ENCODE results near the gene ENTREP1.
A peak's percentile ranks its signal among the peaks of the same experiment; 100 is the strongest.
"Not testable (repeated sequence)": the region's sequence is repeated elsewhere in the genome, so short reads cannot be mapped to it uniquely, and the experiment has no call there.

The ENTREP1 gene

DNA sequence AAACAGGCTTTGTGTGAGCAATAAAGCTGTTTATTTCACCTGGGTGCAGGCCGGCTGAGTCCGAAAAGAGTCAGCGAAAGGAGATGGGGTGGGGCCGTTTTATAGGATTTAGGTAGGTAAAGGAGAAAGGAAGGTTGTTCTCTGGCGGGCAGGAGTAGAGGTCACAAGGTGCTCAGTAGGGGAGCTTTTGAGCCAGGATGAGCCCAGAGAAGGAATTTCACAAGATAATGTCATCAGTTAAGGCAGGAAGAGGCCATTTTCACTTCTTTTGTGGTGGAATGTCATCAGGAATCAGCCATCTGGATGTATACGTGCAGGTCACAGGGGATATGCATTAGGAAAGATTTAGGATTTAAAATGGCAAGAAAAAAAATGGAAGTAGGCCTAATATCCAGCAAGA lies 84.9 kb downstream of the ENTREP1 start:
- not testable (repeated sequence) for DNase-seq (ENCODE audit: low spot score)

DNA sequence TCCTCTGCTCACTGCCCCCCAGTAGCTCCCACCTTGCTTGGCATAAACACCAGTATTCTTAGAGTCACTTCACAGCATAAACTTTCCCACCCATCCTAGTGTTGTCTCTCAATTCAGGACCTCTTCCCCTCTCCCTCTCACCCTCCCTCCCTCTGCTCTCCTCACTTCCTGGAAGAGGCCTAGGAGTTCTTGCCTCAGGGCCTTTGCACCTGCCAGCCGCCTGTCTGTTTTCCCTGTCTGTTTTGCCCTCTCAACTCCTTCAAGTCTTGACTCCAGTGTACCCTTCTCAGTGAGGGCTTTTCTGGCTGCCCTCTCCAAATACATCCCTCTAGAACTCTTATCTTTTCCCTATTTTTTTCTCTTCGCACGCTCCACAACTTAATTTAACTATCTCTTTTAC lies 86.2 kb downstream of the ENTREP1 start:
- DNase-seq (ENCODE audit: low spot score), result no peak

DNA sequence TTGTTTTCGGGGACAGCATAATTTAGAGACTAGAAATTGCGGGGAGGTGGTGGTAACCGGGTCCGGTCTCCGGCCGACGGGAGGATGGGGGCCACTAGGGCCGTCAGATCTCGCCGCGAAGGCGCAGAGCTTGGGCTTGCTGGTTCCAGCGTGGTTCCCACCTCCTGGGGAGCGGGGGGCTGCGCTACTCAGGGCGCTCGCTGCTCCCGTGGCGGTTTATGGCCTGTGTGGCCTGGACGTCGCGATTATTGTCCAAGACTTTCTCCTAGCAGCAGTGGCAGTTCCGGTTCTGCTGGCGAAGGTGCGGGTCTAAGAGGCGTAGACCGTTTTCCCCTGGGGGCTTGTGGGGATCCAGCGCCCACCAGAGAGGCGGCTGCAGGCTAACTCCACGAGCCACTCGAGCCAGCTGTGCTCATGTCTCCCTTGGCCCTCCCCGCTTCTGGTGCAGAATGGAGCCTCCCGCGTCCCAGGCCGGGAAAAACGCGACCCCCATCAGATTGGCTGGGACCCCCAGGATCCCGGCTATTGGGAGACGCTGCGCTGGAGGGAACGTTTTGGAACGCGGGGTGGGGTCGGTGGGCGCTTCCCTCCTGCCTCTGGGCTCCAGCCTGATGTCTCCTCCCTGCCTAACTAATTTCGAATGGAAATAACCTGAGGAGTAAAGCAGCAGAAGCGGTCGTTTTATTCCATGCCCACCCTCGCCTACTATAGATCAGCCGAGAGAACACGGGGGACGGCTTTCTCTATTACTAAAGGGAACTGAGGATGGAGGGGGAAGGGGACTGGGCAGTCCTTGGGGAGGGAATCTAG lies 87.1 kb downstream of the ENTREP1 start:
- DNase-seq (ENCODE audit: low spot score), result no peak

DNA sequence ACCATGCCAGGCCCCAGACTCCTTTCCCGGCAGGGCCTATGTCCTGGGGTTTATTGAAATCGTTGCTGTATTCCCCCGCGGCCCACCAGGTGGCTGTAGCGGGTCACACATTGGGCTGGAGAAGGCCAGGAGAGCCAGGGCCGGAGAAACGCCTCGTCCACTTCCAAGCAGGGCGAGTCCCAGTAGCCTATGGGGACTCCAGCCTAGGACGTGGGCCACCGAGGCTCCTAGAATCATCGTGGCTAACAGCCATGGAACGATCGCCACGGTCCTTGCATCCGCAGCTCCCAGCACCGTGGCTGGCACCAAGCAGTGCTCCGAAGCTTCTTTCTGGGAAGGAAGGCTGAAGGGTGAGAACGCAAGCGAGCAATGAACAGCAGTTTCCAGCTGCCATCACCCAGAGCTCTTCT lies 87.7 kb downstream of the ENTREP1 start:
- DNase-seq (ENCODE audit: low spot score), result peak; percentile 82

DNA sequence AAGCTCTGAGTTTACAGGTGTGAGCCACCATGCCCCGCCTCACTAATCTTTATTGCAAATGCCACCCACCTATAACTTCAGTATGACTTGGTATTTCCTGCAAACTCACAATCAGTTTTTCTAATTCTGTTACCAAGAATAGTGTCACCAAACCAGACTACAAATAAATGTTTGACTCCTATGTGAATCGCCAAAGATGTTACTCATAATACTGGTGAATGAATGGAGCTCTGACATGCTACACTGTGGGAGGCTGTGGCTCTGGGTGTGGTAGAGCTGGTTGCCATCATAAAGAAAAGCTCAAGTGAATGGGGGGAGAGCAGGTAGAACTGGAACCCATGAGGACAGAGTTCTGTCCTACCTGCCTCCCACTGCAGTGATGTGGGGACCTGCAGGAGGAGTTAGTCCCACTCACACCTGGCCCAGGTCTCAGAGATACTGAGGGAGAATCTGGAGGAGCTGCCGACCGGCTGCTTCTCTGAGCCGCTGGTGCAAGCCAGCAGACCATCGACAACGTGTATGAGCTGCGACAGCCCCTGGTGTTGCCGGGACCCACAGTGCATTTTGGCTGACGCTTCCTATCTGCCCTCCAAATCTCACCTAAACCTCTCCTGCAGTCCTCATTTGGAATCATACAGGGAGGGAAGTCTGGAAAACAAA lies 95.7 kb downstream of the ENTREP1 start:
- no peak for DNase-seq (ENCODE audit: low spot score)

DNA sequence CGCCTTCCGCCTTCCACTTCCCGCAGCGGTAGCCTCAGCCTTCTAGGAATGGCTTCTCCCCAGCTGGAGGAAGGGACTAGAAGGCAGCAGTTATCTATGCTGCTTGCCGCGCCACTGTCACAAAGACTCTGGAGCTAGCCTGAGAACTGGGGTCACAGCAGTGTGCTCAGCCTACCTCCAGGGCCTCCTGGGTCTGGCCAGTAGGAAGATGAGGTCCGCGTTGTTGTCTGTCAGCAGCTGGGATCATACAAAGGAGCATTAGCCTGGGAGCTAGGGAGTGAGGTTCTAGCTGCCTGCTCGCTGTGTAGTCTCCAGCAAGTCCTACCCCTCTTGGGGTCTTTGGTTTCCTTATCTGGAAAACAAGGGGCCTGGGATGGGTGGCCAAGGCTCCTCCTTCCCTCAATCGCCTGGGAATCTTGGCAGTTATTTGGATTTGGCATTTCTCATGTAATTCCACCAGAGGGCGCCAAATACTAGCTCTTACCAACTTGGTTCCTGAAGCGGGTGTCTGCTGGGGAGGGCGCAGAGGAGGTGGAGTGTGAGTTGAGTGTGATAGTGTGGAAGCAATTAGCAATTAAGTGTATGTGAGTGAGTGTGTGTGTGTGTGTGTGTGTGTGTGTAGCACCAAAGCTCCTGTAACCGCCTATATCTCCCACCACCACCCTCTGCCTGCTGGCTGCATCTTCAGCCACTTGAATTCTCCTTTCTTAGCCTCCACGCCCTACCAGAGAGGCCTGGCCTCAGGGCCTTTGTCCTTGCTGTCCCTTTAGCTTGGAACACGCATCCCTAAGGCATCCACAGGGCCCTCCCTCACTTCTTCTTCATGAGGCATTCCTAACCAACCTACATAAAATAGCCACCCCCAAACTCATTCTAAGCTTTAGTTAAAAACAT lies 97.1 kb downstream of the ENTREP1 start:
- DNase-seq (ENCODE audit: low spot score), result peak; percentile 78

DNA sequence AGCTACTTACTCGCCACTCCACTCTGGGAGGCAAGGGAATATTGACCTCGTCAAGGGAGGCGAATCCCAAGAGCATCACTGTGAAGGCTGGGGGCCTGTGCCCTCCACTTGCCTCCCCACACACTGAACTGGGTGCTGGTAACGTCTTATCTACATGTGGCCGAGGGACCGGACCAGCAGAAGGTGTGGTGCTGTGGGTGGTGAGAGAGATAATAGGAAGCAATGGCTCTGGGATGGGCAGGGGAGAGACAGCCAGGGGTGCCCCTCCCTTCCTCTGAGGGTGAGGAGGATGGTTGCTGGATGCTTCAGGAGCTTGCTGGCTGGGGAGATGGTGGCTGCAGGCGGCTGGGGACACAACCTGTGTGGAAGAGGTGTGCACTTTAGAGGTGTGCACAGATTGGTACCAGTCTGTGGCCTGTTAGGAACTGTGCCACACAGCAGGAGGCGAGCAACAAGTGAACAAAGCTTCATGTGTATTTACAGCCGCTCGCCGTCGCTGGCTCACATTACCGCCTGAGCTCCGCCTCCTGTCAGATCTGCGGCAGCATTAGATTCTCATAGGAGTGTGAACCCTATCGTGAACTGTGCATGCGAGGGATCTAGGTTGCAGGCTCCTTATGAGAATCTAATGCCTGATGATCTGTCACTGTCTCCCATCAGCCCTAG lies 100.3 kb downstream of the ENTREP1 start:
- no peak for DNase-seq (ENCODE audit: low spot score)

DNA sequence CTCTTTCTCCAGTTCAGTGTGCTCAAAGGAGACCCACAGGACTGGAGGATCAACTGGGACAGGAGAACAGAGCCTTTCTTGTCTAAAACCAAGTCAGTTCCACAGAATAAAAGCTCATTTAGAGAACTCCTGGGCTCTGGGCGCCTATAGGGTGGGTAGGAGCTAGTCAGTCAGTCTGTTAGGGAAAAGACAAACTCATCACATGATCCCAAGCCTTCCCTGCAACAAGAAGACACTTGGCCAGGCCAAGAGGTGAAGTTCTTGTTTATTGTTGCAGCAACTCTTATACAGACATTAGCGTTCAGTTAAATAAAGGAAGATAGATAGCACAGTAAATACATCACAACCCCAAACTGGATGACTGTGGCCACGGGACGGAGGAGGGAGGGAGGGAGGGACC lies 102.3 kb downstream of the ENTREP1 start:
- DNase-seq (ENCODE audit: low spot score), result no peak

DNA sequence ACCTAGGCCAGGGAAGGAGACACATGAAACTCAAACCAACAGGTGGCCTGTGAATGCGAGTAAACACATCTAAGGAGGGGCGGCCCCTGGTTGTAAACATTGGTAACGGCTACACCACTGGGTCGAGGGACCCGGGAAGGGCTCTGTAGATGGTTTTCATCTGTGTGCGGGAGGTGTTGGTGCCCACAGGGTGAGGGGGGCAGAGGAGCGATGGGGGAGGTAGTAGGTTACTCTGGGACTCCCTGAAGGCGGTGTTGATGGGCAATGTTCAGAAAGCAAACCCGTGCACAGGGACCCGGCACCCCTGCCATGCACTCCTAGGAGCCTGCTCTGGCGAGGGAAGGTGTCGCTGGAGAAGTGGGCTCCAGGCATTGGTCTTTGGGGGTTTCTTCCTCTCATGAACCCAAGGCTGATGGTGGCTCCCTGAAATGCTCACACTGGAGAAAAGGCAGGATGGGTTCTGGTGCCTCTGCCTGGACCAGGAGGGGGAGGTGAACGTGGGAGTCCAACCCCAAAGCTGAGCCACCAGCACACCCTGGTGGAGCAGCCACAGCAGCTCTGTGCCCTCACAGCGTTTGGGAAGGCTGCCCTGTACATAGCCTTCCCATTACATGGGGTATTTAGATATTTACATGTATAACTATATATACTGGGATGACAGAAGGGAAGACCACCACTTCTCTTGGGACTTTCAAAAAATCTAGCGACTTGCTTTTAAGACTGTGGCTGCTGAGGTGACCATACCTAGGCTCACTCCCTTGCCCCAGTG lies 103.2 kb downstream of the ENTREP1 start:
- DNase-seq (ENCODE audit: low spot score), result no peak

DNA sequence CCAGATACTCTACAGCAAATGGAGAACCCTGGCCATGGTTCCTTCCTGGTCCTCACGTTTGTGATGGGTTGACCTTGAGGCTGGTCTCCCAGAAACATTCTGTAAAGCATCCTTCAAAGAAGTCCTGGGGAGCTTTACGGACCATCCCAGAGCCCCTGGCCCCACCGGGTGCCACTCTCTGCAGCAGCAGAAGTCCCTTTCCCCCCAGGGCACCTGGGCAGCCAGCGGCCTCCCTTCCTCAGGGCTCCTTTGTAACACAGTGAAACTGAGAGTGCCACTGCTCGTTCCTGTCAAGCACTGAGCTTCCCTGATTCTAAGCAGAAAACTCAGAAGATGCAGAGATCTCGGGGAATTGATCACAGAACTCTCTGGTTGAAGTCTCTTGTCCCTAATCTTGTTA lies 104.3 kb downstream of the ENTREP1 start:
- no peak for DNase-seq (ENCODE audit: low spot score)

DNA sequence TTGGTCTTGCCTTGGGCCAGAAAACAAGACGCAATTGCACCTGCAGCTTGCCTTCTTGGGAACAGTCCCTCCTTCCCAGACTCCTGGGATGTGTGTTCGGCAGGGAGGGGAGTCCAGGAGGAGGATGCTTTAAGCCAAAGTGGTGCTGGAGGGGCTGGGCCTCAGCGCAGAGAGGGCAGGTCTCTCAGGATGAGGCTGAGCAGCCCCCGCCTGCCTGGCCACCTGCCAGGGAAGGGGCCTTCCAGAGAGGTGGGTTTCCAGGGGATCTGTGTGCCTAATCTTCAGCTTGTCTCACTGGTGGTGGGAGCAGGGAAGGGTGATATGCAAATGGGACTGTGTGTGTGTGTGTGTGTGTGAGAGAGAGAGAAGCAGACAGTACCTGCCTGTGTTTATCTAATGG lies 105.2 kb downstream of the ENTREP1 start:
- DNase-seq (ENCODE audit: low spot score), result no peak

DNA sequence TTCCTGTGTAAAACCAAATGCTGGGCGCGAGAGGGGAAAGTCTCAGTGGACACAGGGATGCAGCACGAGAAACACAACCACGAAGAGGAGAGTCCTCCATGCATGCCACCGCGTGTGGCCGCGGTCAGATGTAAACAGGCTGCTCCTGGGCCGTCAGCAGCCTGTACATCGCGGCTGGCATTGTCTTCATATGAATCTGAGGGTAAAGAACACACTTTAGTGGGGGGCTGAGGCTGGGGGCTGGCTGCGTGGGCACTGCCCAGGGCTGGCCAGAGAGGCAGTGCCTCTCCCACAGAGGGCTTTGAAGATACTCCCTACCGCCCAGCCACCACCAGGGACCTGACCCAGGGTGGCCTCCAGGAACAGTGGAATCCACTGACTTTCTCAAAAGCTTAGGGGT lies 106.2 kb downstream of the ENTREP1 start:
- DNase-seq (ENCODE audit: low spot score), result no peak

DNA sequence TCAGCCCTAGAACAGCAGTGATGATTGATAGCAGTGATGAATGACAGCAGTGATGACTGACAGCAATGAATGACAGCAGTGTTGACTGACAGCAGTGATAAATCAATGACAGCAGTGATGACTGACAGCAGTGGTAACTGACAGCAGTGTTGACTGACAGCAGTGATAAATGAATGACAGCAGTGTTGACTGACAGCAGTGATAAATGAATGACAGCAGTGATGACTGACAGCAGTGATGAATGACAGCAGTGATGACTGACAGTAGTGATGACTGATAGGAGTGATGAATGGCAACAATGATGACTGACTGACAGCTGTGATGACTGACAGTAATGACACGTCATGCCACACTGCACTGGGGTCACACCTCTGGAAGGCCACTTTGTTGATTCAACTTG lies 106.8 kb downstream of the ENTREP1 start:
- DNase-seq (ENCODE audit: low spot score), result no peak

DNA sequence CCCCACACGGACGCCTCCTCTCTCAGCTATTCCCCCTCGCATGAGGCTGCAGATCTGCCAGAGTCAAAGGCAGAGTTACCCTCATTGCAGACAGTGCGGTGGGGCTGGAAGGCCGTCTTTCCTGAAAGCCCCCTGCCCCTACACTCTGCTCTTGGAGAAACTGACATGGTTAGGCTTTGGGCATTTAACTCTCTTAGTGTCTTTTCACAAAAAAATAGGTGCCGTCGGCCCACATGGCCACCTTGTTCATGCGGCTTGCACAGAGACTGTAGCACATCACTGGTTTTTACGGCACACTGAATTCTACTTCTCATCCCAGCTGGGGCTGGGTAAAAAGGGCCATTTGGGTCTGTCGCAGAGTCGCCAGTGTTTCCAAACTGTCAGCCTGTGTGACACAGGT lies 107.6 kb downstream of the ENTREP1 start:
- DNase-seq (ENCODE audit: low spot score), result no peak

DNA sequence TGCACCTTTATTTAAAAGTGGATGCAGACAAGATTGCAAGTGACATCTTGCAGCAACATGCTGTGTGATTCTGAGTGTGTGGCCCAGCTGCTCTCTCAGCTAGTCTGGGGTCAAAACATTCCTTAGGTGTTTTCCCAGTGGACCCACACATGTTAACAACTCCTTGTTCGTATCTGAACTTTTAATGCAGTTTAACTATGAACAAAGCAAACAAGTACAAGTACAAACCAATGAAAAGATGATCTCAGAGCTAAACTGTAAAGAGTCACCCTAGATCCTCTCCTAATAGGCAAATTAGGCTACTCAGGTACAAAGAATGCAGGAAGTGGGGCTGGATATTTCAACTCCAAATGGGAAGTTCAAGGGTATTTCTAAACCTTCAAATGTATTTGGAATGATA lies 108.4 kb downstream of the ENTREP1 start:
- DNase-seq (ENCODE audit: low spot score), result no peak

DNA sequence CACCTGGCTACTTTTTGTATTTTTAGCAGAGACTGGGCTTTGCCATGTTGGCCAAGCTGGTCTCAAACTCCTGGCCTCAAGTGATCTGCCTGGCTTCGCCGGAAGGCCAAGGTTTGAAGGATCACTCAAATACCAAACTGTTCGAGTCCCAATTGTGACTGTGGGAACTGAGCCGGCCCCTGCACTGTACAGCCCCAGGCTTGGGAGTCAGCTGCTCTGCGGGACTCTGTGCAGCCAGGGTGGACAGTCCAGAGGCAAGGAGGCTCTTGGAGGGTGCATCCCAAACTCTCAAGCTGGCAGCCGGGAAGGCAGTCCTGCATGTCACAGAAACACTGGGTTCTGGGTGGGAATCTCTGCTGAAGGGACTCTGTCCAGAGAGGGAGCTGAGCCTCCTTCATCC lies 109.0 kb downstream of the ENTREP1 start:
- DNase-seq (ENCODE audit: low spot score), result no peak

DNA sequence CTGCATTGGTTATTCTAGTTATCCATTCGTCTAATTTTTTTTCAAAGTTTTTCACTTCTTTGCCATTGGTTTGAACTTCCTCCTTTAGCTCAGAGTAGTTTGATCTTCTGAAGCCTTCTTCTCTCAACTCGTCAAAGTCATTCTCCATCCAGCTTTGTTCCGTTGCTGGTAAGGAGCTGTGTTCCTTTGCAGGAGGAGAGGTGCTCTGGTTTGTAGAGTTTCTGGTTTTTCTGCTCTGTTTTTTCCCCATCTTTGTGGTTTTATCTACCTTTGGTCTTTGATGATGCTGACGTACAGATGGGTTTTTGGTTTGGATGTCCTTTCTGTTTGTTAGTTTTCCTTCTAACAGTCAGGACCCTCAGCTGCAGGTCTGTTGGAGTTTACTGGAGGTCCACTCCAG lies 114.6 kb downstream of the ENTREP1 start:
- DNase-seq (ENCODE audit: low spot score), result not testable (repeated sequence)

DNA sequence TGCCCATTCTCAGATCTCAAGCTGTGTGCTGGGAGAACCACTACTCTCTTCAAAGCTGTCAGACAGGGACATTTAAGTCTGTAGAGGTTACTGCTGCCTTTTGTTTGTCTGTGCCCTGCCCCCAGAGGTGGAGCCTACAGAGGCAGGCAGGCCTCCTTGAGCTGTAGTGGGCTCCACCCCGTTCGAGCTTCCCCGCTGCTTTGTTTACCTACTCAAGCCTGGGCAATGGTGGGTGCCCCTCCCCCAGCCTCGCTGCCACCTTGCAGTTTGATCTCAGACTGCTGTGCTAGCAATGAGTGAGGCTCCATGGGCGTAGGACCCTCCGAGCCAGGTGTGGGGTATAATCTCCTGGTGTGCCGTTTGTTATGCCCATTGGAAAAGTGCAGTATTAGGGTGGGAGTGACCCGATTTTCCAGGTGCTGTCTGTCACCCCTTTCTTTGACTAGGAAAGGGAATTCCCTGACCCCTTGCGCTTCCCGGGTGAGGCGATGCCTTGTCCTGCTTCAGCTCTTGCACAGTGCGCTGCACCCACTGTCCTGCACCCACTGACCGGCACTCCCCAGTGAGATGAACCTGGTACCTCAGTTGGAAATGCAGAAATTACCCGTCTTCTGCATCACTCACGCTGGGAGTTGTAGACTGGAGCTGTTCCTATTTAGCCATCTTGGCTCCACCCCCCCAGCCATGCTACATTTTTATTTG lies 115.4 kb downstream of the ENTREP1 start:
- not testable (repeated sequence) for DNase-seq (ENCODE audit: low spot score)
